DOHH2 (cell line): ENCODE measurements around the gene SPTBN2.

Source experiments
- CTCF ChIP-seq: fragments of 200-600 bp; sonication (generic); IDR thresholded peaks from one replicate; pipeline ENCODE4 v1.5.1; 2014; ENCODE audit warnings: antibody characterized with exemption, mild to moderate bottlenecking, low read depth, low read length; ENCODE audit not compliant: poor library complexity, severe bottlenecking
- EZH2phosphoT487 ChIP-seq: fragments of 200-600 bp; sonication (generic); IDR thresholded peaks from 2 replicates; pipeline ENCODE4 v1.6.1; 2017; ENCODE audit warnings: borderline replicate concordance, mild to moderate bottlenecking, antibody characterized with exemption, low read length, moderate library complexity, mixed read lengths

- TF ChIP-seq EZH2phosphoT487 (no peak), CTCF (no peak)
These were observed 7.1 kb downstream of the SPTBN2 start for GRCh38 chr11:66721939-66722338.
